Parathyroid adenoma (tissue), 2 donors: ENCODE measurements around the gene CSAD.

Experiments used
- H2AFZ ChIP-seq: fragments of 300-600 bp; sonication (generic); one replicate; pipeline ENCODE4 v1.7.0; 2017; ENCODE audit warnings: antibody characterized with exemption, mild to moderate bottlenecking
- H3K27ac ChIP-seq: fragments of 300-600 bp; sonication (generic); one replicate; pipeline ENCODE4 v1.7.0; 2017
- H3K27me3 ChIP-seq: fragments of 300-600 bp; sonication (generic); one replicate; pipeline ENCODE4 v1.7.0; 2017; ENCODE audit warnings: low read length; ENCODE audit not compliant: control insufficient read depth, insufficient read depth
- H3K36me3 ChIP-seq: fragments of 300-600 bp; sonication (generic); one replicate; pipeline ENCODE4 v1.7.0; 2017; ENCODE audit warnings: low read length; ENCODE audit not compliant: control insufficient read depth, insufficient read depth
- H3K4me1 ChIP-seq: fragments of 300-600 bp; sonication (generic); one replicate; pipeline ENCODE4 v1.7.0; 2017; ENCODE audit warnings: control low read depth
- H3K4me2 ChIP-seq: fragments of 300-600 bp; sonication (generic); one replicate; pipeline ENCODE4 v1.7.0; 2017; ENCODE audit warnings: low read length
- H3K4me3 ChIP-seq: fragments of 300-600 bp; sonication (generic); one replicate; pipeline ENCODE4 v1.7.0; 2017; ENCODE audit warnings: low read depth, low read length
- H3K79me2 ChIP-seq: fragments of 300-600 bp; sonication (generic); one replicate; pipeline ENCODE4 v1.7.0; 2017; ENCODE audit warnings: control low read depth
- H3K9ac ChIP-seq: fragments of 300-600 bp; sonication (generic); one replicate; pipeline ENCODE4 v1.7.0; 2017; ENCODE audit warnings: mild to moderate bottlenecking
- H3K9me3 ChIP-seq: fragments of 300-600 bp; sonication (generic); one replicate; pipeline ENCODE4 v1.7.0; 2017; ENCODE audit warnings: low read length; ENCODE audit not compliant: control insufficient read depth
- CTCF ChIP-seq: fragments of 300-600 bp; sonication (generic); IDR thresholded peaks from one replicate; pipeline ENCODE4 v1.7.0; 2017; ENCODE audit warnings: antibody characterized with exemption, mild to moderate bottlenecking
- donor health status: primary hyperparathyroidism.

The CSAD gene

DNA sequence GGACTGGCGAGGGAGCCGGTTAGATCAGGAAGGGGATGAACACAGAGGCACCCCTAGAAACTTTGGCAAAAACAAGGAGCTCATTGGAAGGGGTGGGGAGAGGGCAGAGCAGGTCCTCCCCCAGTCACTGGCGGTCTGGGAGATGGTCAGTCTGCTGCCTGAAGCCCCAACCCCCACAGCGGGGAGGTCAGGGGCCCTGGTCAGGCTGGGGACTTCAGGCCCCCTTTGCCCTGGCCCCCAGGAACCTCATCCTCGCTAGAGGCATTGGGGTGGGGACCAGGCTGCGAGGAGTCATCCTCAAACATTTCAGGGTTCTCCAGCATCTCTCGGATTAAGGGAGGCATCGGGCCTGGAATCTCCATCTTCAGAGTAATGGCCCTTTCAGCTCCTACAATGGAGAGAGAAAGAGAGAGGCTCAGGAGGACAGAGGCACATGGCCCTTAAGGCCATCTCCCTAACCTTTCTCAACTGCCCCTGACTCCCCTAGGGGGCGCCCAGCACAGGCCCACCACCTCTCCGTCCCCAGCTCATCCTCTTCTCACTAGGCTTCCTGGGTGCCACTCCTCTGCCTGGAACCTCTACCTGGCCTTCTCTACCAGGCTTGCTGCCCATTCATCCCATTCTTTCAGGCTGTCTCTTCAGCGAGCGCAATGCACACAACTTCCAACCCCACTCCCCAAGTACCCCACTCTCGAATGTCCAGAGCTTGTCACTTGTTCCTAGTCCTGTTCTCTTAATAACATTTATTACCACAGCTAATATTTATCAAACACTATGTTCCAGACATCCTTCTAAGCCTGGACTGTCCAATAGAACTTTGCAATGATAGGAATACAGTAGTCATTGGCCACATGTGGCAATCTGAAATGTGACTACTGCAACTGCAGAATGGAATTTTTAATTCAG lies 31.0 kb upstream of the CSAD start:
- H2AFZ ChIP-seq, result no peak overlapping the region
- no peaks in the 10 kb centered on the region for H3K4me1 ChIP-seq
- H3K9me3 ChIP-seq, result no peaks in the 10 kb centered on the region
- no peak overlapping the region for H3K4me3 ChIP-seq
- H3K4me2 ChIP-seq, result no peak overlapping the region
- no peaks in the 10 kb centered on the region for H3K27me3 ChIP-seq
- TF ChIP-seq CTCF, result no peak
- H3K9ac ChIP-seq, result no peak overlapping the region
- no peak overlapping the region for H3K27ac ChIP-seq
- H3K36me3 ChIP-seq, result no peaks in the 10 kb centered on the region
- H3K79me2 ChIP-seq, result no peaks in the 10 kb centered on the region

GRCh38 chr12:53210843-53211242 lies 30.1 kb upstream of the CSAD start:
- H3K27ac ChIP-seq, result no peak overlapping the region
- no peaks in the 10 kb centered on the region for H3K36me3 ChIP-seq
- H3K9ac ChIP-seq, result no peak overlapping the region
- H3K9me3 ChIP-seq, result no peaks in the 10 kb centered on the region
- H3K27me3 ChIP-seq, result no peaks in the 10 kb centered on the region
- no peak for TF ChIP-seq CTCF
- H3K4me2 ChIP-seq, result no peak overlapping the region
- H3K79me2 ChIP-seq, result no peaks in the 10 kb centered on the region
- H3K4me3 ChIP-seq, result no peak overlapping the region
- no peak overlapping the region for H2AFZ ChIP-seq
- H3K4me1 ChIP-seq, result no peaks in the 10 kb centered on the region

DNA sequence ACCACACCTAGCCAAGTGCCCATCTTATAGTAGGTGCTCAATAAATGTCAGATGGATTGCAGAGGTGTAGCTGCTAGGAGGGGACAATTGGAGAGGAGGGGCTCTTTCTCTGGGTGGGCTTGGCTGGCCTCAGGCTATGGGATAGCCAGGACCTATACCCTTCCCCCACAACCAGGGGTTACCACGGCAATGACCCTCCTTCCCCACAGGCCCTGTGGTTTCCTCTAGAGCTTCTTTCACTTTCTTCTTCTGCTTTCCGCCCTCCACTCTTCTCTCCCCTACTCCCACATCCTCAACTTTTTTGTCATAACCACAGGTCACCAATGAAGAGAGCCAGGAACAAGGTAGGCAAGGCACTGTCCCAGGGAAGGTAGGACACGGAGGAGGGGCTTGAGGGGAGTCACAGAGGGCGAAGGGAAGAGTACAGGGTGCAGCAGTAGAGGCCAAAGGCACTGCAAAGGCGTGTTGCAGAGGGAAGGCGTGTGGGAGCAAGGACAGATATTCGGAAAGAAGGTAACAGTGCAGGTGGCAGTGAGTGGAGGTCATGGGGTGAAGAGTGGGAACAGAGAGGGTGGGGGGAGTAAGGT lies 28.2 kb upstream of the CSAD start:
- no peaks in the 10 kb centered on the region for H3K9me3 ChIP-seq
- H2AFZ ChIP-seq, result no peak overlapping the region
- H3K27ac ChIP-seq, result no peak overlapping the region
- no peak overlapping the region for H3K9ac ChIP-seq
- no peaks in the 10 kb centered on the region for H3K27me3 ChIP-seq
- TF ChIP-seq CTCF, result no peak
- no peaks in the 10 kb centered on the region for H3K36me3 ChIP-seq
- no peaks in the 10 kb centered on the region for H3K79me2 ChIP-seq
- H3K4me2 ChIP-seq, result no peak overlapping the region
- no peaks in the 10 kb centered on the region for H3K4me1 ChIP-seq
- H3K4me3 ChIP-seq, result no peak overlapping the region

DNA sequence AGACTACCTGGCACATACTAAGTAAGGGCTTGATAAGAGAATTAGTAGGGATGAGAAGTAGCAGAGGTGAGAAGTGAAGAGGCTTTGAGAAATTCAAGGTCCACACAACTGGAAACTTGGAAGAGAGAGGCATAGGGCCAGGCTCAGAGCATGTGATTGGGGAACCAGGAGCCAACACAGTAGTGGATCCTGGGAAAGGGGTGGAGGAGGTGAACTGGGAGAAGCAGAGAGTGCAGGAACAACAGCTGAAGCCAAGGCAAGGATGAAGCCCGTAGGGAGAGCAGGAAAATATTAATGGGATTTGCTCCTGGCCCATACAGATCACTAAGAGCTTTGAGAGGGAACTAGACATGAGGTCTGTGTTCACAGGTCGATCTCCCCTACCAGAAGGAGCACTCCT lies 27.7 kb upstream of the CSAD start:
- no peak for TF ChIP-seq CTCF
- Histone ChIP-seq H3K4me3 (no peak overlapping the region), H2AFZ (no peak overlapping the region)

More for the DNA sequence above, 27.7 kb upstream of the CSAD start:
- no peak overlapping the region for H3K27ac ChIP-seq
- H3K4me1 ChIP-seq, result no peaks in the 10 kb centered on the region
- no peaks in the 10 kb centered on the region for H3K79me2 ChIP-seq
- no peaks in the 10 kb centered on the region for H3K27me3 ChIP-seq
- no peak overlapping the region for H3K4me2 ChIP-seq
- H3K9me3 ChIP-seq, result no peaks in the 10 kb centered on the region
- no peaks in the 10 kb centered on the region for H3K36me3 ChIP-seq
- H3K9ac ChIP-seq, result no peak overlapping the region
